ENCODE data around the gene APOL3. TPM values are rescaled to one million over a fixed set of nuclear protein-coding genes. Genes with fewer than 3 reads are reported as not detected.

The APOL3 gene
- total and polyA plus RNA-seq, 10 of the 15 experiments (the other 5 are each of a cell fraction or from before 2014, with no cell fraction given), result 6.9 to 66.8 (median 48.5) TPM

DNA sequence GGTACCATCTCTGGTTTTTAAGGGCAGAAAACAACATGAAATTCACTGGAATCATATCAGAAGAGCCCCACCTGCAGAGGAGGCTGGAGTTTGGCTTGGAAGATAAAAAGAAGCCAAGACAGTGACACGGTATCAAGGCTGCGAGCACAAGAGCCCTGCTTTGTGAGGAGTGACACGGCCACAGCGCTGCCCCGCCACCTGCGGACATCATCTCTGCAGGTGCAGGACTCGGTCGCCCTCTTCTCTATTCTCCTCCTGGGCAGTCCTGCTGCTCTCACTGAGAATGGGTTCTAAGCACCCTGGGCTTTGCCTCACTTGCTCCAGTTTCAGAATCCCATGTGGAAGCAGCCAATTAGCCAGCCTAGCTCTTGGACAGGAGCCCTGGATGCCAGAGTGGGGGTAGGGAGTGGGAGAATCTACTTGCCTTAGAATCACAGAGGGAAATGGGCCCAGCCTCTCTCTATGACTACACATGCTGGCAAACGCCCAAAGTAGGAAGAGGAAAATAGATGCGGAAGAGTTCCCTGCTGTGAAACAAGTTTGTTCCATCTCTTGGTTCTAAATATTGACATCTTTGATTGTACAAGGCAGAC, 24.0 kb upstream of the APOL3 start:
- ChIA-PET SMC1A (ENCODE audit: uncharacterized antibody, unreplicated experiment) (interaction anchor here (11.2 kb wide), 1 partner anchor 23 kb away, joined by 154 read pairs; the partner anchor contains the start of gene APOL3), RAD21 (ENCODE audit: unreplicated experiment) (no interaction called here), POLR2A (no interaction called here), CTCF (interaction anchor here (0.8 kb wide), 1 partner anchor 118 kb away, joined by 3 read pairs; no protein-coding TSS in a partner anchor)
- in situ Hi-C loops (cut with MboI) (loop anchor here (5.0 kb wide), 1 partner anchor 42 kb away; no protein-coding TSS in a partner anchor), intact Hi-C loops (cut with micrococcal nuclease; ENCODE audit: unreplicated experiment) (no loop called here)
- H3K79me2 ChIP-seq (ENCODE audit: control insufficient read depth, insufficient read depth, low read length), result no peaks in the 10 kb centered on the region
- H3K4me1 ChIP-seq (ENCODE audit: control insufficient read depth, insufficient read depth, low read length), result no peaks in the 10 kb centered on the region
- no peak for ATAC-seq
- H3K4me3 ChIP-seq, result no peak overlapping the region
- H3K9me3 ChIP-seq (replicated peaks; ENCODE audit: control insufficient read depth, insufficient read depth, low read length), result no peaks in the 10 kb centered on the region
- no peaks in the 10 kb centered on the region; a peak in 1 of 4 replicates for H3K27me3 ChIP-seq (replicated peaks in 1 of 2; ENCODE audit: control insufficient read depth in 2 of 2, insufficient read depth in 2 of 2, low read length in 1 of 2)
- no peak for DNase-seq (ENCODE audit: low read depth, low spot score)
- H3K4me2 ChIP-seq (ENCODE audit: control insufficient read depth, insufficient read depth), result no peak overlapping the region
- no peak overlapping the region for H2AFZ ChIP-seq (ENCODE audit: control insufficient read depth, low read depth, low read length)
- TF ChIP-seq ZBTB33 (IDR thresholded peaks at IDR 0.05) (no peak), TAF1 (IDR thresholded peaks at IDR 0.05; ENCODE audit: borderline replicate concordance, low read depth, low read length) (no peak), E2F8 (IDR thresholded peaks at IDR 0.05; ENCODE audit: low read depth, partially characterized antibody) (no peak), KDM1A (IDR thresholded peaks at IDR 0.05; ENCODE audit: borderline replicate concordance) (no peak), BCL11A (IDR thresholded peaks at IDR 0.05; ENCODE audit: low read depth, low read length) (no peak), NKRF (conservative IDR thresholded peaks at IDR 0.05) (no peak), SIX5 (IDR thresholded peaks at IDR 0.05; ENCODE audit: low read depth, low read length, severe bottlenecking) (no peak)
- TF ChIP-seq, protein P1, sequence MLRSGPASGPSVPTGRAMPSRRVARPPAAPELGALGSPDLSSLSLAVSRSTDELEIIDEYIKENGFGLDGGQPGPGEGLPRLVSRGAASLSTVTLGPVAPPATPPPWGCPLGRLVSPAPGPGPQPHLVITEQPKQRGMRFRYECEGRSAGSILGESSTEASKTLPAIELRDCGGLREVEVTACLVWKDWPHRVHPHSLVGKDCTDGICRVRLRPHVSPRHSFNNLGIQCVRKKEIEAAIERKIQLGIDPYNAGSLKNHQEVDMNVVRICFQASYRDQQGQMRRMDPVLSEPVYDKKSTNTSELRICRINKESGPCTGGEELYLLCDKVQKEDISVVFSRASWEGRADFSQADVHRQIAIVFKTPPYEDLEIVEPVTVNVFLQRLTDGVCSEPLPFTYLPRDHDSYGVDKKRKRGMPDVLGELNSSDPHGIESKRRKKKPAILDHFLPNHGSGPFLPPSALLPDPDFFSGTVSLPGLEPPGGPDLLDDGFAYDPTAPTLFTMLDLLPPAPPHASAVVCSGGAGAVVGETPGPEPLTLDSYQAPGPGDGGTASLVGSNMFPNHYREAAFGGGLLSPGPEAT (IDR thresholded peaks at IDR 0.05; ENCODE audit: low read depth), result no peak
- WGBS (ENCODE audit: insufficient coverage, insufficient replicate concordance, low lambda C conversion rate, missing lambda C conversion rate), result 71% methylated on average over 10 of the region's 10 CpGs
- BruUV-seq (replicated peaks), result no TSS peak
- no peak for FAIRE-seq
- no peak overlapping the region for H3K27ac ChIP-seq (ENCODE audit: control insufficient read depth, insufficient read depth)
- no peaks in the 10 kb centered on the region for H3K36me3 ChIP-seq (ENCODE audit: control insufficient read depth in 2 of 2, insufficient read depth in 2 of 2, low read length in 1 of 2)
- no peaks in the 10 kb centered on the region for H4K20me1 ChIP-seq (ENCODE audit: control insufficient read depth, insufficient read depth)
- H3K9ac ChIP-seq (ENCODE audit: control insufficient read depth, insufficient read depth, low read length), result no peak overlapping the region
